NCI-H2107 (cell line): ENCODE measurements around the gene SANBR.
A peak's percentile ranks its signal among the peaks of the same experiment; 100 is the strongest.
"Not testable (repeated sequence)": the region's sequence is repeated elsewhere in the genome, so short reads cannot be mapped to it uniquely, and the experiment has no call there.

Experiments used
- DNase-seq: peaks from one replicate; lab custom pipeline; 2025; lab: John Stamatoyannopoulos, UW

SANBR gene

GRCh38 chr2:61065714-61066709, at the start of gene SANBR:
Gene SANBR, plus strand, starts transcription at chr2:61065871. Its CDS starts 4,480 bp downstream, at chr2:61070351.
- DNase-seq: peak; percentile 84

DNA sequence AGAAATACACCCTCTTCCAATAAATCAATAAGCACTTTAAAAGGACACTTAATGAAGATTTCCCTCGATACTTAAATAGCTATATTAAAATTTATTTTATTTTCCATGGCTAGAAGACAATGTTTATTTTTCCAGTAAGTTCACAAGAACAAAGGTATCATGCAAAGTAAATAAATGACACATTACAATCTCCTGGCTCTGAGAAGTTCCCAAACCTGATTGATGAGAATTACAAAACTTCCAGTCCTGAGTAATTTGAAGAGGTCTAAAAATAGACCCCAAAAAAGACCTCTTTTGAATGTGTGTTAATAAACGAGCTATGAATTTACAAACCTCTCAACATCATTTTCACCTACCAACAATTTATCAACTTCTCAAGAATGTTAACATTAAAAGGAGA, 49.7 kb upstream of the SANBR start:
- no peak for DNase-seq

DNA sequence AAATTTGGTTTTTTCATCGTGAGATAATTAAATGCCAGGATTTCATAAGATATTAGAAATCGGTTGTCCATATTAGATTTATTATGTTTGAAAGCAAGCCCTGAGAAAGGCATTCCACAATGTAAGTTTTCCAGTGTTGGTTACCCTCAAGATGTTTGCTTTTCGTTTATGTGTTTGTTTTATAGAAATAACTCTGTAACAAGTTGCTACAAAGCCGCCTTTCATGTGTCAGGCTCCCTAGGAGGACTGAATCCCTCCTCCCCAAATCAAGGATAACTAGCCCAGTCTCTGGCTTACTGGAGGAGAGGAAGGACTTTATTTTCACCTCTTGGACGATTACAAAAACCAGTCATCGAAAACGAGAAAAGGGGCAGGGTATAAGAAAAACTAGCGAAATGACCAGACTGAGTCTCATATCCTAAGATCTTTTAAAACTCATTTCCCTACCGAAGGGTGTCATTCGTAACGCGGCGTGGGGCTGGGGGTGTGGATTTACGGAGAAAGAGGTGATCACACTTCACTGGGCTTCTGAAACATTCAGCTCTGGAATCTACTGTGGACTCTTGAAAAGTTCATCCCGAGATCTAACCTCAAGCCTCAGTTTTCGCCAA, 49.2 kb upstream of the SANBR start:
- no peak for DNase-seq

GRCh38 chr2:61017003-61017555, 48.6 kb upstream of the SANBR start:
- peak; percentile 58 for DNase-seq

GRCh38 chr2:61017556-61018317, 47.9 kb upstream of the SANBR start, which contains the start of the genes PEX13 and PUS10:
Gene PEX13, plus strand, starts transcription at chr2:61017720. Its CDS starts 40 bp downstream, at chr2:61017760.
Gene PUS10, minus strand, starts transcription at chr2:61018255. Its CDS starts 6,365 bp downstream, at chr2:61011890.
- DNase-seq: peak; percentile 54

DNA sequence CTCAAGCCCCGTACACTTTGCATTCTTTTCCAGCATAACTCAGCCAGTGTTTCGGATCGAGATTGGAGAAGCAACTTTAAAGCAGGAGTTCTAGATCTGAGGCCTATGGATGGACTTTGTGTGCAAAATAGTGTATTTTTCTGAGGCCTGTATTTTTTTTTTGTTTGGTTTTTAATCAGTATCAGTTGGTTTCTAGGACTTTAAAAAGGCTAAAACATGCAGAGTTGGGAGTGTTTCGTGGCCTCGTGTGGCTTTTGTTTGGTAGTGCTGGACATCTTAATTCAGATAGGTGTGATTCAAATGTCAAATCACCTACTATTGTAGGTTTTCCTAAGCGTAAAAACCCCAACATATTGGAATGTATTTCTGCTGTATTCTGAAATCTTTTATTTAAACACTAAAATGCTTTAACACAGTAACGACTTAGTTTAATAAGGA, 47.3 kb upstream of the SANBR start:
- DNase-seq: no peak

GRCh38 chr2:61018798-61019197, 46.9 kb upstream of the SANBR start:
- DNase-seq: no peak

- no peak for DNase-seq
Measured at GRCh38 chr2:61021228-61021660, 44.4 kb upstream of the SANBR start.

- DNase-seq: no peak
Measured at GRCh38 chr2:61023670-61024069, 42.0 kb upstream of the SANBR start.

DNA sequence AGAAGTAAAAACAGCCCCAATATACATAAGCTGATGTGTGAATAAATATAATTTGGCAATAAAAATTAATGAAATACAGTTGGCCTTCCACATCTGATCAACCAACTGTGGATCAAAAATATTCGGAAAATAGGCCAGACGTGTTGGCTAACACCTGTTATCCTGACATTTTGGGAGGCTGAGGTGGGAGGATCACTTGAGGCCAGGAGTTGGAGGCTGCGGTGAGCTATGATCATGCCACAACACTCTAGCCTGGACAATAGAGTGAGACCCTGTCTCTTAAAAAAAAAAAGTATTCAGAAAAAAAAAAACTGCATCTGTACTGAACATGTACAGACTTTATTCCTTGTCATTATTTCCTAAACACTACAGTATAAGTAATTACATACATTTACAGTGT, 36.1 kb upstream of the SANBR start:
- DNase-seq: no peak

- DNase-seq: not testable (repeated sequence)
Measured at GRCh38 chr2:61034592-61034991, 31.1 kb upstream of the SANBR start.

DNA sequence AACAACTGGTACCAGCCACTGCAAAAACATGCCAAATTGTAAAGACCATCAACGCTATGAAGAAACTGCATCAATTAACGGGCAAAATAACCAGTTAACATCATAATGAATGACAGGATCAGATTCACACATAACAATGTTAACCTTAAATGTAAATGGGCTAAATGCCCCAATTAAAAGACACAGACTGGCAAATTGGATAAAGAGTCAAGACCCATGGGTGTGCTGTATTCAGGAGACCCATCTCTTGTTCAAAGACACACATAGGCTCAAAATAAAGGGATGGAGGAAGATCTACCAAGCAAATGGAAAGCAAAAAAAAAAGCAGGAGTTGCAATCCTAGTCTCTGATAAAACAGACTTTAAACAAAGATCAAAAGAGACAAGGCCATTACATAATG, 29.0 kb upstream of the SANBR start:
- not testable (repeated sequence) for DNase-seq

- DNase-seq: no peak
Measured at GRCh38 chr2:61042807-61043206, 22.9 kb upstream of the SANBR start.

DNA sequence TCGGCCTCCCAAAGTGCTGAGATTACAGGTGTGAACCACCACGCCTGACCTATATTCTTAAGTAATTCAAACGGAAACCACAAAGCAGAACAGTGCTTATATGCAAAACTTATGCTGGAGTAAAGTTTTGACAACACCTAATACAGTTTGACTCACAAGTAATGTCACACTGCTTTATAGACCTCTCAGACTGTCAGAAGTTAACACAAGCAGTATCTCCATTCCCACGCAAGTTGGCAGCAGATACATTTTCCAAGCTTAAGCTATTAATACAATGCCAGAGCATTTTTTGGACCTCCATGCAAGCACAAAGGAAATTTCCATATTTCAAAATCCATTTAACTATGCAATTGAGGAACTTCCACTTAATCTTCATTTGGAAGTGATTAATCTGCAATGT, 21.0 kb upstream of the SANBR start:
- no peak for DNase-seq

DNA sequence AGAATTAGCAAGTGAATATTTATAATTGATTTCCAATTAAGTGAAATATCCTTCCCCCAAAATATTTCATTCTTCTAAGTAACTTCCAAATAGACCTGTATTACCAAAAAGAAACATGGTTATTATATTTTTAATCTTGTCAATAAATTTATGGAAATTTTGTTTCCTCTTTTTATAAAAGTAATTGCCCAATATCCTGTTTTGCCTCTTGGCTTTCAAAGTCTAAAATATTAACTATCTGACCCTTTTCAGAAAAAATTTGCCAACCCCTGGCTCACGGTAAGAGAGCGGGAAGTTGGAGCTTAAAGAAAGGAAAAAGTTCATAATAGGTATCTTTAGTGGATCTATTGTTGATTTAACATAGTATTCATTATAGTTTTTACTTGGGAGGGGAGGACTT, 20.4 kb upstream of the SANBR start:
- DNase-seq: no peak

DNA sequence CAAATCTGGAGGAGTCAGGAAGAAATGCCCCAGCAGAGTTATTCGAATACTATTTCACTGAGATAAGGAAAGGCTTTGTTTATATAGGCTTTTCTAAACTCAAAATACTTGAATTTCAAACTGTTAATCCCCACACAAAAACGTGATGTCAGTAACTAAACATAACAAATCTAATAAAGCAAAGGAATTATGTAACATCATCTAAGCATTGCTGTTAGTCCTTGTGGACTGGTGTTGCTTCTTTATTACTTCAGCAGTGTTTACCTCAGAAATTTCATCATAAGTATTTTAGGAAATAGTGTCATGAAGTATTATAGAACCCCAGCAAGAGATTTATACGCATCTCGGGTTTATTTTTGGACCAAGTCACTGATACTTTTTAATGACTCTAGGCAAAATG, 19.7 kb upstream of the SANBR start:
- DNase-seq: no peak

- no peak for DNase-seq
Measured at GRCh38 chr2:61055557-61055956, 10.1 kb upstream of the SANBR start.

DNA sequence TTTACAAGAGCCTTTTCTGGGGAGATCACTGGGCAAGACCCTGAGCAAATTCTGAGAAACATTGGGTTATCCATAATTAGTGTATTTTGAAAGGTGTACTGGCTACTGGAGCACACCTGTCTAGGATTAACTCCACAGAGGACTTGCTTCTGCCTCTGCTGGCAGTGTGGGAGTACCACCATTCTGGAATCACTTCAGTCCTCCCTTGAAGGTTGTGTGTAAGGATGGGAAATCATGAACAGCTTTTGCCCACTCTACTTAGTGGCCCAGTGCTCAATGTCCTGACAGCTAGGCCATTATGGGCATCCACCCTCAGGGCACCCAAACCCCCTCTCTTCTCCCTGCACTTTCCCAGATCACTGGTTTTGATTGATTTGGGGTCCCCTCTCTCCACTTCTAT, 8.1 kb upstream of the SANBR start:
- no peak for DNase-seq

GRCh38 chr2:61059382-61059781, 6.3 kb upstream of the SANBR start:
- DNase-seq: no peak

- no peak for DNase-seq
Measured at GRCh38 chr2:61074100-61074499, 8.4 kb downstream of the SANBR start.

- no peak for DNase-seq
Measured at GRCh38 chr2:61085883-61086282, 20.2 kb downstream of the SANBR start.

DNA sequence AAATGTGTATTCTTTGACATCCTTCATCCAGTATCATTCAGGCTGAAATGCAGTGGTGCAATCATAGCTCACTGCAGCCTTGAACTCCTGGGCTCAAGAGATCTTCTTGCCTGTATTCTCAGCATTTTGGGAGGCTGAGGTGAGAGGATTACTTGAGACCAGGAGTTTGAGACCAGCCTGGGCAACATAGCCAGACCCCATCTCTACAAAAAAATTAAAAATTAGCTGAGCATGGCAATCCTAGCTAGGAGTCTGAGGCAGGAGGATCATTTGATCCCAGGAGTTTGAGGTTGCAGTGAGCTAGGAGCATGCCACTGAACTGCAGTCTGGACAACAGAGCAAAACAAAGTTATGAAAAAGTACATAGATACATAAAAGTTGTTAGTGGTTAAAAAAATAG, 24.1 kb downstream of the SANBR start:
- no peak for DNase-seq
